ENCODE measurements around the gene TNP2.

Gene TNP2

DNA sequence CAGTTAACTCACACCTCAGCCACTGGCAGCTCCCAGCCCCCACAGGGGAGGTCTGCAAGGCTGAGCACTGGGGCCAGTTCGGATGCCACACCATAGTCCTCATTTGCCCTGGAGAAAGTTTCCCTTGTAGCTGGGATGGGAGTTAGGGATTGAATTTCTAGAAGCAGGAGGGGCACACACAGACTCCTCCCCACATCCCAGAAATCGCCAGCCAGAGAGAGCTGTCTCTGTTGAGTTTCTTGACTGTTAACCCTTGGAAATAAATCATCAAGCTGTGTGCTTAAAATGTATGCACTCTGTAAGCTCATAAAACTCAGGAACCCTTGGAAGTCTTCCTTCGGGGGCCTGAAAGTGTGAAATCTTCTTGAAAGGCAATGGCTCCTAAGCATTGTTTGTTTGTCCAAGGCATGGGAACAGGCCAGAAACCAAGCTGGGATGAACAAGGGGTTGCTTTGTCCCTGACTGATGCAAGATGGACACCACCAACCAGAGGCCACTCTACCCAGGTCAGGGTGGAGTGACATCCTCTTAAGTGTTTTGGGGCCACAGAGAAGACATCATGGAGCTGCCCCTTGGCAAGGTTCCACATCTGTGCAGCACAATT is 4.7 kb upstream of the TNP2 start:
- Histone ChIP-seq H3K4me3 (ENCODE audit: low read length) (no peak overlapping the region), H3K4me1 (ENCODE audit: control insufficient read depth, insufficient read depth, low read length) (no peaks in the 10 kb centered on the region), H3K27me3 (replicated peaks; ENCODE audit: control insufficient read depth, insufficient read depth, low read length) (peaks cover 25% of the 10 kb centered on the region), H3K9ac (ENCODE audit: low read length) (no peak overlapping the region), H3K36me3 (ENCODE audit: control insufficient read depth, insufficient read depth, low read length, severe bottlenecking) (no peaks in the 10 kb centered on the region), H3K9me3 (ENCODE audit: control insufficient read depth, low read length) (peaks cover 4% of the 10 kb centered on the region)
- no peak for DNase-seq (ENCODE audit: low read depth)

DNA sequence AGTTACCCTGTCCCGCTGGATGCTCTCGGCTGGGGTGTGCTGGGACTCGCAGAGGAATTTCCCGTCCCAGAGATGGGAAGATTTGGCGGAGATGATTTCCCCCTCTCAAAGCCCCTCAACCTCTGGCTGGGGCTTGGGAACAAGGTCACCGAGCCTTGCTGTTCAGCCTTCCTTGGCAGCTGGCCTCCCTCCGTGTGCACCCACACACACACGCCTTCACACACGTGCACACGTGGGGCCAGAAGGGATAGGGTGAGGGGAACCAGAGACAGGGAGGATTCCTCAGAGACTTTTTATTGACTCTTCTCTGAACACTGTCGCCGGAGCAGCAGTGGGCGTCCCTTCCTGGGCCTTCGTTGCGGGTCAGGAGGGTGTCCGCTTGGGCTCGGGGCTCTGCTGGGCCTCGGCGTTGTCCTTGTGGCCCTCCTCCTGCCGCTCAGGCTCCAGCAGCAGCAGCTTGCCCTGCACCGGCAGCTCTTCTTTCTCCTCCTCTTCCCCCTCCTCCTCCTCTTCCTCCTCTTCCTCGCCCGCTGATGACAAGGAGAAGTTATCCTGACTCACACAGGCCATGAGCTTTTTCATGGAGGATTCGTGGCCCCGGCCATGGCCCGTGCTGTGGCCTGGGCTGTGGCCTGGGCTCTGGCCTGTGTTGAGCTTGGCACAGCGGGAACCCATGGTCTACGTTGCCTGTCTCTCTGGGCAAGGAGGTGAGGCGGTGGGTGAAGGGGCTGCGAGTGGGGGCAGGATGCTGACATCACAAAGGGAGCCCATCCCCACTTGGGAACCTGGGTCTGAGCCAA is 4.0 kb upstream of the TNP2 start, which contains the start of gene PRM3:
TSS of gene PRM3 (minus strand) at position 709 of the 800 bp plus-strand sequence. CDS start at position 675, 34 bp downstream.
- no peaks in the 10 kb centered on the region for H3K4me1 ChIP-seq (ENCODE audit: control insufficient read depth, insufficient read depth, low read length)
- H3K36me3 ChIP-seq (ENCODE audit: control insufficient read depth, insufficient read depth, low read length, severe bottlenecking) = no peaks in the 10 kb centered on the region
- no peak within 1 kb of the TSS for H3K4me3 ChIP-seq (ENCODE audit: low read length)
- DNase-seq (ENCODE audit: low read depth) = no peak
- H3K9ac ChIP-seq (ENCODE audit: low read length) = no peak within 1 kb of the TSS
- peaks cover 22% of the 10 kb centered on the region for H3K27me3 ChIP-seq (replicated peaks; ENCODE audit: control insufficient read depth, insufficient read depth, low read length)
- peaks cover 4% of the 10 kb centered on the region for H3K9me3 ChIP-seq (ENCODE audit: control insufficient read depth, low read length)

DNA sequence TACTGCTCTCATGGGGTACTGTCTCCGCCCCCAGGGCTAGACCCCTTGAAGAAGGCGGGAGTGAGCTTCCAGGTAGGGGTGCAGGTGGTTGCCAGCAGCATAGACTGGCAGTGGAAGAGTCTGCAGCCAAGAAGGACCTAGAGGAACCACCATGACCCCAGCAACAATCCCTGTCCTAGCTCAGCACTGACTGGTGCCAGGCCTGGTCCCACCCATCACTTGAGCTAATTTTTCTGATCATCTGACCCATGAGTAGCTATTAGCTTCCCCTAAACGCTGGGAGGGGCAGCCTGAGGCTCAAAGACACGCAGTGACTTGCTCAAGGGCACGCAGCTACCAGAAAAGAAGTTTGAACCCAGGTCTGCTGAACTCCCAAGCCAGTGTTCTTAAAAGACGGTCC is 3.4 kb upstream of the TNP2 start:
- Histone ChIP-seq H3K36me3 (ENCODE audit: control insufficient read depth, insufficient read depth, low read length, severe bottlenecking) (no peaks in the 10 kb centered on the region), H3K4me3 (ENCODE audit: low read length) (no peak overlapping the region)

GRCh38 chr16:11271610-11272009 is 2.5 kb upstream of the TNP2 start:
- Histone ChIP-seq H3K36me3 (ENCODE audit: control insufficient read depth, insufficient read depth, low read length, severe bottlenecking) (no peaks in the 10 kb centered on the region), H3K4me3 (ENCODE audit: low read length) (no peak overlapping the region), H3K9me3 (ENCODE audit: control insufficient read depth, low read length) (no peaks in the 10 kb centered on the region), H3K9ac (ENCODE audit: low read length) (no peak overlapping the region), H3K27me3 (replicated peaks; ENCODE audit: control insufficient read depth, insufficient read depth, low read length) (peaks cover 17% of the 10 kb centered on the region), H3K4me1 (ENCODE audit: control insufficient read depth, insufficient read depth, low read length) (no peaks in the 10 kb centered on the region)
- no peak for DNase-seq (ENCODE audit: low read depth)

More for the DNA sequence above, 3.4 kb upstream of the TNP2 start:
- Histone ChIP-seq H3K9me3 (ENCODE audit: control insufficient read depth, low read length) (peaks cover under 1% of the 10 kb centered on the region), H3K9ac (ENCODE audit: low read length) (no peak overlapping the region), H3K4me1 (ENCODE audit: control insufficient read depth, insufficient read depth, low read length) (no peaks in the 10 kb centered on the region), H3K27me3 (replicated peaks; ENCODE audit: control insufficient read depth, insufficient read depth, low read length) (peaks cover 17% of the 10 kb centered on the region)
- no peak for DNase-seq (ENCODE audit: low read depth)

DNA sequence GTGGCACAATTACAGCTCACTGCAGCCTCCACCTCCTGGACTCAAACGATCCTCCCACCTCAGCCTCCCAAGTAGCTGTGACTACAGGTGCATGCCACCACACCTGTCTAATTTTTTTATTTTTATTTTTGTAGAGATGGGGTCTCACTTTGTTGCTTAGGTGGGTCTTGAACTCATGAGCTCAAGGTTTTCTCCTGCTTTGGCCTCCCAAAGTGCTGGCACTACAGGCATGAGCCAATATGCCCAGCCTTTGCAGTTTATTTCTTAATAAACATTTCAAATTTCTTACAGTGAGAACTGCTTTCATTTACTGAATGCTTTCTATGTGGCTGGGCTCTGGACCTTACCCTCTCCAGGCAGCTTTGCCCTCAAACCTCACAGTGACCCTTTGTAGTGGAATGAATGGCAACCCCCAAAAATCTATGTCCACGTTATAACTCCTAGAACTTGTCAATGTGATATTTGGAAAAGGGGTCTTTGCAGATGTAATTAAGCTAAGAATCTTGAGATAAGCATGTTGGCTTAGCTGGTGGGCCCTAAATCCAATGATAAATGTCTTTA is 1.6 kb upstream of the TNP2 start:
- Histone ChIP-seq H3K9me3 (ENCODE audit: control insufficient read depth, low read length) (no peaks in the 10 kb centered on the region), H3K27me3 (replicated peaks; ENCODE audit: control insufficient read depth, insufficient read depth, low read length) (peaks cover 18% of the 10 kb centered on the region), H3K4me1 (ENCODE audit: control insufficient read depth, insufficient read depth, low read length) (no peaks in the 10 kb centered on the region), H3K4me3 (ENCODE audit: low read length) (no peak overlapping the region), H3K9ac (ENCODE audit: low read length) (no peak overlapping the region), H3K36me3 (ENCODE audit: control insufficient read depth, insufficient read depth, low read length, severe bottlenecking) (no peaks in the 10 kb centered on the region)
- no peak for DNase-seq (ENCODE audit: low read depth)

DNA sequence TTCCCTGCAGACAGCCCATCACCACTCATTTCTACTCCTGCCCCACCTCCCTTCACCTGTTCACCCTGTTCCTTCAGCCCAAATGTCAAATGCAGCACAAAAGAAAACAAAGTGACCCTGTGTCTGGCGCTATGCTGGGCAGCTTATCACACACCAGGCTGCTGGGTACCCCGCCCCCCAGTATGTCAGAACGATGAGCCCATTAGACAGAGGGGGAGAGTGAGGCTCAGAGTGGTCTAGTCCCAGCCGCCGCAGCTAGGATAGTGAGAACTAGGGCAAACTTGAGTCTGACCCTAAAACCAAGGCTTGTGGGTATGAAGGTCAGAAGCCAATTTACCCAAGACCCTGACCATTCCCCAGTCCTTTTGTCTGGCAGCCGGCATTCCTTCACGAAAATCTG is 4.0 kb downstream of the TNP2 start:
- DNase-seq (ENCODE audit: low read depth) = no peak
- Histone ChIP-seq H3K9ac (ENCODE audit: low read length) (no peak overlapping the region), H3K27me3 (replicated peaks; ENCODE audit: control insufficient read depth, insufficient read depth, low read length) (peaks cover 4% of the 10 kb centered on the region), H3K36me3 (ENCODE audit: control insufficient read depth, insufficient read depth, low read length, severe bottlenecking) (no peaks in the 10 kb centered on the region), H3K4me1 (ENCODE audit: control insufficient read depth, insufficient read depth, low read length) (no peaks in the 10 kb centered on the region), H3K4me3 (ENCODE audit: low read length) (no peak overlapping the region), H3K9me3 (ENCODE audit: control insufficient read depth, low read length) (no peaks in the 10 kb centered on the region)

GRCh38 chr16:11264155-11264832 is 4.8 kb downstream of the TNP2 start:
- Histone ChIP-seq H3K9me3 (ENCODE audit: control insufficient read depth, low read length) (no peaks in the 10 kb centered on the region), H3K27me3 (replicated peaks; ENCODE audit: control insufficient read depth, insufficient read depth, low read length) (peaks cover 4% of the 10 kb centered on the region), H3K4me1 (ENCODE audit: control insufficient read depth, insufficient read depth, low read length) (peaks cover 5% of the 10 kb centered on the region), H3K4me3 (ENCODE audit: low read length) (no peak overlapping the region), H3K9ac (ENCODE audit: low read length) (no peak overlapping the region), H3K36me3 (ENCODE audit: control insufficient read depth, insufficient read depth, low read length, severe bottlenecking) (no peaks in the 10 kb centered on the region)
- no peak for DNase-seq (ENCODE audit: low read depth)

DNA sequence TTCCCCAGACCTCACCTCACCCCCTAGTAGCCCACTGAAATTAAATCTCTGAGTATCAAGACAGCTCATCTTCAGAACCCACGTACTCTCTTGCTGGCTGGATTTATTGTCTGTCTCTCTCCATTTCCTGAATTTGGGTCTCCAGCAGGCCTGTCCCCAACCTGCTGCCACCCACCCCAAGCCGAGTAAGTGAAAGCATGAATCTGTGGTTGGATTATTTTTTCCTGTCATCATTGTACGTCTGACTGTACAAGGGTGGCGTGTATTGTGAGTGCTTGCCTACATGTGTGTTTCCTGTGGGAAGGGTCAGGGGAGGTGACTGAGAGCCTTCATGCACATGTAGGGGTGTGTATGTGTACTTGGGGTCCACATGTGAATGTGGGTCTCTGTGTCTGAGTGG is 5.4 kb downstream of the TNP2 start:
- H3K9ac ChIP-seq (ENCODE audit: low read length) = no peak overlapping the region

DNA sequence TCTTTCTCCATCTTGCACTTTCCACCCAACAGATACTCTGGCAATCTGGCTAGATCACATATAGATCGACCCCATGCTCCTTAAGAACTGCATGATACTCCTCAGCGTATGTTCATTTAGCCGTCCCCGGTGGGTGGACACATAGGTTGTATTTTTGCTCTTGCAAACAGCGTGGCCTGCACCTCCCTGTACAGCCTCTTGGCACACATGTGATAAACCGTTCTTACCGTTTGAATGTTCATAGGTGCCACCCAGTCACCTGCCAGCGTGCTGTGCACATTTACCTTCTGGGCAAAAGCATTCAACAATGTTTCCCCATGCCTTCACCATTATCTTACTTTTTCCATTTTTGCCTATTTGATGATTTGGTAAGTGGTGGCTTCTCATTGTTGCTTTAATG is 6.2 kb downstream of the TNP2 start:
- no peaks in the 10 kb centered on the region for H3K9me3 ChIP-seq (ENCODE audit: control insufficient read depth, low read length)

More for the DNA sequence above, 5.4 kb downstream of the TNP2 start:
- Histone ChIP-seq H3K9me3 (ENCODE audit: control insufficient read depth, low read length) (no peaks in the 10 kb centered on the region), H3K4me1 (ENCODE audit: control insufficient read depth, insufficient read depth, low read length) (peaks cover 10% of the 10 kb centered on the region), H3K27me3 (replicated peaks; ENCODE audit: control insufficient read depth, insufficient read depth, low read length) (peaks cover 4% of the 10 kb centered on the region), H3K4me3 (ENCODE audit: low read length) (no peak overlapping the region), H3K36me3 (ENCODE audit: control insufficient read depth, insufficient read depth, low read length, severe bottlenecking) (no peaks in the 10 kb centered on the region)
- DNase-seq (ENCODE audit: low read depth) = no peak

DNA sequence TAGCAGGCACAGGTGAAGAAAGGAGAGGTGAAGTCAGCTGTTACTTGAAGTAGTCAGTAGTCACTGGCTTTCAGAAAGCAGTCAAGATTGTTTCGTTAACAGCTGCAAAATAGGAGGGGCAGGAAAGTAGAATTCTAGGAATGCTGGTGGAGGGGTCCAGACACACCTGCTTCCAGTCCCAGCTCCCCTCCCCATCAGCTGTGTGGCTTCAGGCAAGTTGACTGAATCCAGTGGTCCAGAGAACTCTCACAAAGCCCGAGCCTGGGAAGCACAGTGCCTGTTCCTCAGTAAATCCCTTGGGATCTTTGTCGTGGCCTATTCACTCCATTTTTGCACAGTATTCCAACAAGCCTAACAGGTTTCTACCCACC is 8.5 kb downstream of the TNP2 start:
- H3K4me3 ChIP-seq (ENCODE audit: low read length) = no peak overlapping the region
- H3K9ac ChIP-seq (ENCODE audit: low read length) = no peak overlapping the region
- peaks cover 2% of the 10 kb centered on the region for H3K27me3 ChIP-seq (replicated peaks; ENCODE audit: control insufficient read depth, insufficient read depth, low read length)
- DNase-seq (ENCODE audit: low read depth) = no peak
- H3K9me3 ChIP-seq (ENCODE audit: control insufficient read depth, low read length) = no peaks in the 10 kb centered on the region
- H3K4me1 ChIP-seq (ENCODE audit: control insufficient read depth, insufficient read depth, low read length) = peaks cover 18% of the 10 kb centered on the region
- H3K36me3 ChIP-seq (ENCODE audit: control insufficient read depth, insufficient read depth, low read length, severe bottlenecking) = no peaks in the 10 kb centered on the region

More for the DNA sequence above, 6.2 kb downstream of the TNP2 start:
- no peak for DNase-seq (ENCODE audit: low read depth)
- Histone ChIP-seq H3K4me1 (ENCODE audit: control insufficient read depth, insufficient read depth, low read length) (peaks cover 13% of the 10 kb centered on the region), H3K9ac (ENCODE audit: low read length) (no peak overlapping the region), H3K4me3 (ENCODE audit: low read length) (no peak overlapping the region), H3K36me3 (ENCODE audit: control insufficient read depth, insufficient read depth, low read length, severe bottlenecking) (no peaks in the 10 kb centered on the region), H3K27me3 (replicated peaks; ENCODE audit: control insufficient read depth, insufficient read depth, low read length) (peaks cover 4% of the 10 kb centered on the region)
